ENCODE measurements around the gene PGAM5. TPM values are rescaled to one million over a fixed set of nuclear protein-coding genes. Genes with fewer than 3 reads are reported as not detected.

Gene PGAM5
- total RNA-seq, 1 experiment from 2014 or later: 161 TPM

GRCh38 chr12:132723015-132723763 is 12.5 kb downstream of the PGAM5 start:
- H3K27me3 ChIP-seq (ENCODE audit: control insufficient read depth, insufficient read depth, low read length): no peaks in the 10 kb centered on the region
- H3K36me3 ChIP-seq (replicated peaks; ENCODE audit: control insufficient read depth, insufficient read depth, low read length): peaks cover 36% of the 10 kb centered on the region
- H3K4me3 ChIP-seq (ENCODE audit: insufficient read depth, low read depth, low read length): no peak overlapping the region
- DNase-seq: peak; percentile 52

- peaks cover 40% of the 10 kb centered on the region for H3K36me3 ChIP-seq (replicated peaks; ENCODE audit: control insufficient read depth, insufficient read depth, low read length)
- H3K4me3 ChIP-seq (ENCODE audit: insufficient read depth, low read depth, low read length): no peak overlapping the region
- H3K27me3 ChIP-seq (ENCODE audit: control insufficient read depth, insufficient read depth, low read length): no peaks in the 10 kb centered on the region
- DNase-seq: no peak
These were observed 13.1 kb downstream of the PGAM5 start for GRCh38 chr12:132723764-132724140.

DNA sequence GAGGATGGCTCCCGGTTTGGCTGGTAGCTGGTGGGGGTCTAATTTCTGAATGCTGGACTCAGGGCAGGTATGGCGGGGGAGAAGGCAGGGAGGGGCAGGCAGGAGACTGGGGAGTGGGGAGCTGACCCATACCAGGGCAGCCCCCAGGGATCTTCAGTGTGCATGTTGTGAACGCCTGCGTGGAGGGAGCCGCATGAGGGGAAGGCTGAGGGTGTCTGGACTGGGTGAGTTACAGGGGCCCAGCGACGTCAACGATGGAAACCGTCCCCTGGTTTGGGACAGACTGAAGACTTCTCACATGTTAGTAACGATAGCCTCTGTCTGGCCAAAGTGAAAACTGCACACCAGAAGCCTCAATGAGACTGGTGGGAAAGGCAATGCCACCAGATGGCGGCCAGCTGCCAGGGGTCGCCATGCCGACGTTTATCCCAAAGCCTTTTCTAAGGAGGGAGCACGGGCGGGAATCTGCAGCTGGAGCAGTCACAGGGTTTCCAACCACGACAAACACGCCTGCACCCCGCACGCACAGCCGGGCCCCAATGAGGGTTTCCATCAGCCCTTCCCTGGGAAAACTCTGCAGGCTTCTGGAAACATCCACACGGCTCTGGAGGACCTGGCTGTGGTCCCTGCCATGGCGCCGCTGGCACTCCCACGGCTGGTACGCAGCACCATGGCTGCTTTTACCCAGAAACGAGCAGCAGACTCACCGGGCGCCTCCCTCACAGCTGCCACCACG is 14.0 kb downstream of the PGAM5 start:
- H3K4me3 ChIP-seq (ENCODE audit: insufficient read depth, low read depth, low read length): no peak overlapping the region
- H3K27me3 ChIP-seq (ENCODE audit: control insufficient read depth, insufficient read depth, low read length): no peaks in the 10 kb centered on the region
- H3K36me3 ChIP-seq (replicated peaks; ENCODE audit: control insufficient read depth, insufficient read depth, low read length): peaks cover 36% of the 10 kb centered on the region
- peak; percentile 62 for DNase-seq

GRCh38 chr12:132726386-132726785 is 15.7 kb downstream of the PGAM5 start:
- DNase-seq: no peak
- Histone ChIP-seq H3K36me3 (replicated peaks; ENCODE audit: control insufficient read depth, insufficient read depth, low read length) (peaks cover 32% of the 10 kb centered on the region), H3K4me3 (ENCODE audit: insufficient read depth, low read depth, low read length) (no peak overlapping the region), H3K27me3 (ENCODE audit: control insufficient read depth, insufficient read depth, low read length) (no peaks in the 10 kb centered on the region)

DNA sequence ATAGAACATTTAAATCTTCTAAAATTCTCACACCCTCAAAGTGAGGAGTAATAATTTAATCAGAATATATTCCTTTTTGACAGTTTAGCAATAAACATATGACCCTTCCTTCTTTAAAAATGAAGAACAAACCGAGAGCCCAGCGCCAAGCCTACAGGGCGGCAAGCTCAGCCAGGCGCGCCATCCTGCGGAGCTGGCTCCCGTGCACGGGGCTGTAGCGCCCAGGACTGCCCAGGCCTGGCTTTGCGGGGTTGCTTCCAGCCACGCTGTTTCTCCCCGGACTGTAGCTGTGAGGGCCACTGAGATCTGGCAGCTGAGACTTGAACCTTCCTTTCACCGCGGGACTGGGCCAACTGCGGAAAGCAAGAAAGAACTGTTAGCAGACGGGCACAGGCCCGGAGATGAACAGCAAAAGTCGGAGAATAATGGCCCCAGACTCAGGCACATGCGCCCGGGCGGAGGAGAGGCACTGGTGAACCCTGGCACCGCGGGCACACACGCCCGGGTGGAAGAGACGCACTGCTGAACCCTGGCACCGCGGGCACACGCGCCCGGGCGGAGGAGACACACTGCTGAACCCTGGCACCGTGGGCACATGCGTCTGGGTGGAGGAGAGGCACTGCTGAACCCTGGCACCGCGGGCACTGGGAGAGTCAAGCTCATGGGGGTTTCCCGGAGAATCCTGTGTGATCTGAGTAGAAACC is 16.6 kb downstream of the PGAM5 start:
- DNase-seq: no peak
- no peaks in the 10 kb centered on the region for H3K27me3 ChIP-seq (ENCODE audit: control insufficient read depth, insufficient read depth, low read length)
- H3K4me3 ChIP-seq (ENCODE audit: insufficient read depth, low read depth, low read length): no peak overlapping the region
- peaks cover 37% of the 10 kb centered on the region for H3K36me3 ChIP-seq (replicated peaks; ENCODE audit: control insufficient read depth, insufficient read depth, low read length)

GRCh38 chr12:132728502-132728901 is 17.9 kb downstream of the PGAM5 start:
- Histone ChIP-seq H3K27me3 (ENCODE audit: control insufficient read depth, insufficient read depth, low read length) (no peaks in the 10 kb centered on the region), H3K36me3 (replicated peaks; ENCODE audit: control insufficient read depth, insufficient read depth, low read length) (peaks cover 43% of the 10 kb centered on the region), H3K4me3 (ENCODE audit: insufficient read depth, low read depth, low read length) (no peak overlapping the region)
- DNase-seq: no peak

- Histone ChIP-seq H3K4me3 (ENCODE audit: insufficient read depth, low read depth, low read length) (no peak overlapping the region), H3K27me3 (ENCODE audit: control insufficient read depth, insufficient read depth, low read length) (no peaks in the 10 kb centered on the region), H3K36me3 (replicated peaks; ENCODE audit: control insufficient read depth, insufficient read depth, low read length) (peaks cover 45% of the 10 kb centered on the region)
- peak; percentile 60 for DNase-seq
These were observed 19.1 kb downstream of the PGAM5 start for GRCh38 chr12:132729541-132730320.

DNA sequence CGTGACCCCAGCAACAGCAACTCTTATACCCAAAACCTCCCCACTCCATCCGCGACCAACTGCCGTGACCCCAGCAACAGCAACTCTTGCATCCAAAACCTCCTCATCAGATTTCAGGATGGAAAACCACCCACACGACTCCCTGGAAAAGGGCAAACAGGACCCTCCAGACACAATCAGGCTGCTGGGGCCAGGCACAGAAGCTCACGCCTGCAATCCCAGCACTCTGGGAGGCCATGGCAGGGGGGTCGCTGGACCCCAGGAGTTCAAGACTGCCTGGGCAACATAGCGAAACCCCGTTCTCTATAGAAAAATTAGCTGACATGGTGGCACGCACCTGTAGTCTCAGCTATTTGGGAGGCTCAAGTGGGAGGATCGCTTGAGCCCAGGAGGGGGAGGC is 19.7 kb downstream of the PGAM5 start:
- no peak overlapping the region for H3K4me3 ChIP-seq (ENCODE audit: insufficient read depth, low read depth, low read length)
- H3K27me3 ChIP-seq (ENCODE audit: control insufficient read depth, insufficient read depth, low read length): no peaks in the 10 kb centered on the region
- DNase-seq: peak; percentile 22
- peaks cover 51% of the 10 kb centered on the region for H3K36me3 ChIP-seq (replicated peaks; ENCODE audit: control insufficient read depth, insufficient read depth, low read length)

GRCh38 chr12:132731574-132731973 is 20.9 kb downstream of the PGAM5 start:
- Histone ChIP-seq H3K27me3 (ENCODE audit: control insufficient read depth, insufficient read depth, low read length) (no peaks in the 10 kb centered on the region), H3K36me3 (replicated peaks; ENCODE audit: control insufficient read depth, insufficient read depth, low read length) (peaks cover 53% of the 10 kb centered on the region), H3K4me3 (ENCODE audit: insufficient read depth, low read depth, low read length) (no peak overlapping the region)
- no peak for DNase-seq

DNA sequence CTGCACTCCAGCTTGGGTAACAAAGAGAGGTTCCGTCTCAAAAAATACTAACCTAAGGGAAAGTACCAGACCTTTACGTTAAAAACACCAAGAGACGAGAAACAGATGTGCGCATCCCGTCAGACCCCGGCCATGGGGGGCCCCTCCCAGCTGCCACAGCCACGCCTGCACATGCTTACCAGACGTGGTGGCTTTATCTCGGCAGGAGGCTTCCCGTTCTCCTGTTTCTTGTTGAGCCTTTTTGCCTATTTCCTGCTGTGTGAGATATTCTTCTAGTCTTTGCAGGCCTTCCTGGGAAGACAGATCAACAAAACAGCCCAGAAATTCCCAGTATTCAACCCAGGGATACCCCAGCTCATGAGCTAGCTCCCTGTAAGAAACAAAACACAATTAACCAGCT is 23.6 kb downstream of the PGAM5 start:
- Histone ChIP-seq H3K27me3 (ENCODE audit: control insufficient read depth, insufficient read depth, low read length) (no peaks in the 10 kb centered on the region), H3K4me3 (ENCODE audit: insufficient read depth, low read depth, low read length) (no peak overlapping the region), H3K36me3 (replicated peaks; ENCODE audit: control insufficient read depth, insufficient read depth, low read length) (peaks cover 48% of the 10 kb centered on the region)
- DNase-seq: no peak

GRCh38 chr12:132735496-132735895 is 24.9 kb downstream of the PGAM5 start:
- Histone ChIP-seq H3K27me3 (ENCODE audit: control insufficient read depth, insufficient read depth, low read length) (no peaks in the 10 kb centered on the region), H3K36me3 (replicated peaks; ENCODE audit: control insufficient read depth, insufficient read depth, low read length) (peaks cover 60% of the 10 kb centered on the region), H3K4me3 (ENCODE audit: insufficient read depth, low read depth, low read length) (no peak overlapping the region)
- DNase-seq: peak; percentile 47

- no peaks in the 10 kb centered on the region for H3K27me3 ChIP-seq (ENCODE audit: control insufficient read depth, insufficient read depth, low read length)
- no peak for DNase-seq
- no peak overlapping the region for H3K4me3 ChIP-seq (ENCODE audit: insufficient read depth, low read depth, low read length)
- H3K36me3 ChIP-seq (replicated peaks; ENCODE audit: control insufficient read depth, insufficient read depth, low read length): peaks cover 64% of the 10 kb centered on the region
These were observed 25.7 kb downstream of the PGAM5 start for GRCh38 chr12:132736378-132736777.

DNA sequence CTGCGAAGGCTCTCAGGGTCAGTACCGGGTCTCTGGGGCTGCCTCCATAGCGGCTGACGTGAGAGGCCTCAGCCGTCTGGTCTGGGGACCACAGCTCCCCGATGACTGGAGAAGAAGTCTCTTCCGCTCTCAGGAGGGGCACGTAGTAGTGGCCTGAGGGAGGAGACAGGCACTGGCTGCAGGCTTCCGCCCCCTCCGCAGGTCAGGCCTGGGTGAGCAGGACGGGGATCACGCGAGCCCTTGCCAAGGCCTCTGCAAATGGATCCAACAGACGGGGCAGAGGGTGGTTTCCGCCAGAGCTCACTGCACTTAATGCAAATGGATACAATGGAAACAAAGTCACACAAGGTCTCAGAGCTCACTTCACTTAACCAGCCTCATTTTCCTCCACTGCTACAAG is 26.3 kb downstream of the PGAM5 start:
- H3K36me3 ChIP-seq (replicated peaks; ENCODE audit: control insufficient read depth, insufficient read depth, low read length): peaks cover 64% of the 10 kb centered on the region
- no peaks in the 10 kb centered on the region for H3K27me3 ChIP-seq (ENCODE audit: control insufficient read depth, insufficient read depth, low read length)
- no peak overlapping the region for H3K4me3 ChIP-seq (ENCODE audit: insufficient read depth, low read depth, low read length)
- DNase-seq: no peak

DNA sequence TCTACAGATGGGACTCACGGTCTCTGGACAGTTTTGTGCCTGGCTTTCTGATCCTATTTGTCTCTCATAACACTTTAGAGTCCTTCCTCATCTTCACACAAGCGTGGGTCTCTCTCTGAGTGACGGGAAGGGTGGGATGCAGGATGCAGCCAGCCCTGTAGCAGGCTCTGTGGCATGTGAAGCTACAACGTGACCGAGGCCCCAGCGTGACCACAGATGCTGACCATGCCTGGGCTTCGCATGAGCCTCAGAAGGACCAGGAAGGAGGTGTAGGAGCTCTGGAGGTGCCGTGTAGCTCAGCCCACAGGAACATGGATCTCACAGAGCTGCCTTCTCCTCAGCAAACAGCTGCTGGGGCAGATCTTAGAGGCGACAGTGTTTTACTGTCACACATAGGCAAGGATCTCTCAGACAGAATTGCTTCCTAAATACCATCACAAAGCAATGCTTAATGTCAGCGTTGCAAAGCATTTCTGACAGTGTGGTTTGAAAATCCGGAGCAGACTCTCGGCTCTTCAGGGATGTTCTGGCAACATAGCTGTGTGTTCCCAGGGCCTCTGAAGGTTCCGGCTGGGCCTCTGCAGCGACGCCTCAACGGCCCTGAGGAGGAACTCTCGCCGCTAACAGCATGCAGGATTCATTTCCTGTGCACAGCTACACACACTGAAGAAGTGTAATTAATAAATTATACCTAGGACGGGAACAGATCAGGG is 29.1 kb downstream of the PGAM5 start:
- DNase-seq: no peak
- Histone ChIP-seq H3K27me3 (ENCODE audit: control insufficient read depth, insufficient read depth, low read length) (no peaks in the 10 kb centered on the region), H3K4me3 (ENCODE audit: insufficient read depth, low read depth, low read length) (no peak overlapping the region), H3K36me3 (replicated peaks; ENCODE audit: control insufficient read depth, insufficient read depth, low read length) (peaks cover 61% of the 10 kb centered on the region)

Measured in H7 (cell line).